B cell (primary cell): ENCODE measurements around the gene EPN2.

Experiments used
- CTCF ChIP-seq: fragments of 200-600 bp; IDR thresholded peaks from one replicate; pipeline ENCODE4 v1.8.0; 2022; ENCODE audit warnings: antibody characterized with exemption, mild to moderate bottlenecking
- EZH2 ChIP-seq: IDR thresholded peaks from 2 replicates; pipeline ENCODE4 v1.6.1; 2012; ENCODE audit warnings: borderline replicate concordance, low read depth, mild to moderate bottlenecking, moderate library complexity, low read length; ENCODE audit not compliant: insufficient read depth, poor library complexity, severe bottlenecking

GRCh38 chr17:19312406-19312805 is 75.2 kb downstream of the EPN2 start:
- no peak for TF ChIP-seq CTCF
- no peak for TF ChIP-seq EZH2
